ENCODE data around the gene C1QTNF7.

Gene C1QTNF7

DNA sequence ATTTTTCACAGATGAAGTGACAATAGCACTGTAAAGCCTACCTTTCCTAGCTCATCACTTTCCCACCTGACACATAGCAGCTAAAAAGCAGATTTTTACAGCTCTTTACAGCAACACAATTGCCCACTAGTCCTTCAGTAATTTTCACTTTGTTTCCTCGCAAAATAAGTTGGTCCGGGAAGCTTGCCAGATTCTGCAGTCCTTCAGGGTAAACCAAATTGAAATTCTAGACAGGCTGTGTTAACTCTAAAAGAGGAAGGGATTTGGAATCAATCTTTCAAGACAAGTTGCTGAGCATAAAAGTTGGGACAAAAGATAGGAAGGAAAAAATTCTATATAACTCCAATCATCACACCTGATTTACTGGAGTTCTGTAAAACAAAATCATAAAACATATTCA lies 8.7 kb downstream of the C1QTNF7 start:
- WGBS, result 92% methylated on average over 2 of the region's 2 CpGs
- Histone ChIP-seq H3K9me3 (ENCODE audit: insufficient read depth, low read depth, low read length) (no peaks in the 10 kb centered on the region), H3K27me3 (ENCODE audit: insufficient read depth, low read length) (no peaks in the 10 kb centered on the region), H3K9ac (ENCODE audit: low read depth, low read length) (no peak overlapping the region), H3K4me3 (ENCODE audit: low read length) (no peak overlapping the region), H3K4me1 (ENCODE audit: insufficient read depth, low read length) (no peaks in the 10 kb centered on the region), H3K36me3 (ENCODE audit: insufficient read depth, low read length) (no peaks in the 10 kb centered on the region), H3K27ac (ENCODE audit: low read depth, low read length) (no peak overlapping the region)

DNA sequence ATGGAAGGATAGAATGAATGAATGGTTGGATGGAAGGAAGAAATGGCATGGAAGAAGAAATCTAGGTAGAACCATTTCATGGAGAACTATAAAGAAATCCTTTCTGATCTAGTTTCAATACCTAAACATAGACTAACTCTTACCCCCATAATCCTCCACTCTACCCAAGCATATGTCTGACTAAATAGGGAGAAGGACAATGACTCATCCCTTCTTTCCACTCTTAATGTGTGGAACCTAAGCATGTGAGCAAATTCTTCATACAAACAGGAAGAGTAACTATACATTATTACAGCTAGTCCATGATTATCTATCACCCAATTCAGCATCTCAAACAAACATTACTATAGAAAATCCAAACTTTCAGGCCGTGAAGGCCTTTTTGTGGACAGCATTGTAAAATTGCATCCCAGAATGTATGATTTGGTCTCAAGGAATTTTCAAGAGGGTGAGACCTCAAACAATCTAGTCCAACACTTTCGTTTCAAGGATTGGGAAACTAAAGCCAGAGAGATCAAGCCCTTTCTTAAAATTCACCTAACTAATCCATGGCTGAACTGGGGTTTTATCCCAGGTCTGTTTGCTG lies 11.2 kb downstream of the C1QTNF7 start:
- H3K9me3 ChIP-seq (ENCODE audit: insufficient read depth, low read depth, low read length), result no peaks in the 10 kb centered on the region
- H3K9ac ChIP-seq (ENCODE audit: low read depth, low read length), result no peak overlapping the region
- H3K27me3 ChIP-seq (ENCODE audit: insufficient read depth, low read length), result no peaks in the 10 kb centered on the region
- no peak overlapping the region for H3K27ac ChIP-seq (ENCODE audit: low read depth, low read length)
- 72% methylated on average over 2 of the region's 2 CpGs for WGBS
- no peaks in the 10 kb centered on the region for H3K4me1 ChIP-seq (ENCODE audit: insufficient read depth, low read length)
- H3K36me3 ChIP-seq (ENCODE audit: insufficient read depth, low read length), result no peaks in the 10 kb centered on the region
- H3K4me3 ChIP-seq (ENCODE audit: low read length), result no peak overlapping the region

DNA sequence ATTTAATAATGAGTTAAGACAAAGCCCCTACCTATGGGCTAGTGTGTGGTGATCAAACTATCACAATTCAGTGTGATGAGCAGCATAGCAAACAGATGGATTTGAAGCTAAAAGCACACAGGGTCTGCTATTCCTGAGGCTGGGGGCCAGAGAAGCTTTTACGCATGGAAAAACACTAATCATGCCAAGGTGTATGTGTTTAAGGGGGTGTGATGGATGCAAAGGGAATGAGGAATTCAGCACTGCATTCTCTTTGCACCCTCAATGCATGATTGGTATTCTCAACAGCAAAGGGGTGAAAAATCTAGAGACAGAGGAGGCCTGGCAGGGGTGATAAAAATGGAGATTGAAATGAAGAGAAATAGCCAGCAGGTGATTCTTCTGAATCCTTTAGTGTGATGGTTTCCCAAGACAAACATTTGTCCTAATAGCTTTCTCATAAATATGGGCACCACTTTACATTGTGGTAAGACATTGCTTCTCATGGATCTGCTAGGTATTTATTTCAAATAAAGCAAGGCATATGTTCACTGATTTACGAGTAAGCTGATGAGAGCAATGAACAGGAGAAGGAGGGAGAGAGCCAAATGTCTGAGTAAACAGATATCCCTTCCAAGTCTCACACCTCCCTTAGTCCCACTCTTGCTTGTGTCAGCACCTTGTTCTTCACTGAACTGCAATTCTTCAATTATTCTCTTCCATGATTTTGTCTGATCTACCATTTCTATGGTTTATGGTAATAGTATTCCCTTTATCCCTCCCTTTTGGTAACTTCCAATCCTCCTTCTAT lies 15.7 kb downstream of the C1QTNF7 start:
- WGBS, result 89% methylated on average over 1 of the region's 2 CpGs
- H3K4me1 ChIP-seq (ENCODE audit: insufficient read depth, low read length), result no peaks in the 10 kb centered on the region
- H3K9ac ChIP-seq (ENCODE audit: low read depth, low read length), result no peak overlapping the region
- no peaks in the 10 kb centered on the region for H3K9me3 ChIP-seq (ENCODE audit: insufficient read depth, low read depth, low read length)
- no peaks in the 10 kb centered on the region for H3K36me3 ChIP-seq (ENCODE audit: insufficient read depth, low read length)
- H3K27ac ChIP-seq (ENCODE audit: low read depth, low read length), result no peak overlapping the region
- H3K4me3 ChIP-seq (ENCODE audit: low read length), result no peak overlapping the region
- no peaks in the 10 kb centered on the region for H3K27me3 ChIP-seq (ENCODE audit: insufficient read depth, low read length)

DNA sequence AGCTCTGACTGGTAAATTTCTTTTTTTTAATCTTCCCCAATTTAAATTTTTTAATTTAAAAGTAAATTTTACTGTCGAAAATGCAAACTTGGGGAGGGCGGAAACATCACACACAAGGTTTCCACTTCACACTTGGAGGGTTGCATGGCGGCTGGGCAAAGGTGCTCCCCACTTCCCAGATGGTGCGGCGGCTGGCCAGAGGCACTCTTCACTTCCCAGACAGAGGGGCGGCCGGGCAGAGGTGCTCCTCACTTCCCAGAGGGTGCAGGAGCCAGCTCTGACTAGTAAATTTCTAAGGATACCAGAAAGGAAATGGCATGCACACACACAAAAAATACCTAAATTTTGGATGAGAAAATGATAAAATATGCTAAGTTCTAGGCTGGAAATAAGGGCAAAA lies 16.4 kb downstream of the C1QTNF7 start:
- H3K36me3 ChIP-seq (ENCODE audit: insufficient read depth, low read length), result no peaks in the 10 kb centered on the region

DNA sequence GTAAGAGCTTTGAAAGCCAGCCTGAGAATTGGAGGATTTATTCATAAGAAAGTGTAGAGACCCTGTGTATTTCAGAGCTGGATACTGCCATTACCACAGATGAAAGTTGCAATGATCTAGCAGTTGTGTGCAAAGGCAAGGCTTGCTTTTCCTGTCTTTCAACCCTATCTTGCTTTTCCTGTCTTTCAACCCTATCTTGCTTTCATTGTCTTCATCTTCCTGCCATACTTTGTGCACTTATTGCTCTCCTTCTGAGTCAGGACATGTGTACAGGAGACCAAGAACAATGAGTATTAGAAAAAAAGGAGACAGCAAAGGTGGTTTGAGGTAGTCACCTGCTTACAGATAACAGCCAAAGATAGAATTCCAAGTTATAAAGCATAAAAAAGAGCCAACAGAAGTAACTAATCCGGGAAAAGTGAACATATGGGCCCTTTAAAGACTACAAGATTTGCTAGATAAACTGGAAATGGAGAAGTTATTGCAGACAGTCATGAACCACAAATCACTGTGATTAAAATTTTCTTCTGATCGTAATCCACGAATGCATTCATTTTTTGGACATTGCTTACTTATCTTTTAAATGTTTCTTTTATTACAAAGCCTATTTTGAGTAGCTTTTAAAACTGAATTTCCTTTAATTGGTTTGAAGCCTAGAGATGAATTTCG lies 17.2 kb downstream of the C1QTNF7 start:
- H3K4me3 ChIP-seq (ENCODE audit: low read length), result no peak overlapping the region
- H3K9me3 ChIP-seq (ENCODE audit: insufficient read depth, low read depth, low read length), result no peaks in the 10 kb centered on the region
- WGBS, result 93% methylated on average over 2 of the region's 4 CpGs
- H3K27me3 ChIP-seq (ENCODE audit: insufficient read depth, low read length), result no peaks in the 10 kb centered on the region
- H3K27ac ChIP-seq (ENCODE audit: low read depth, low read length), result no peak overlapping the region
- no peaks in the 10 kb centered on the region for H3K4me1 ChIP-seq (ENCODE audit: insufficient read depth, low read length)
- no peaks in the 10 kb centered on the region for H3K36me3 ChIP-seq (ENCODE audit: insufficient read depth, low read length)
- H3K9ac ChIP-seq (ENCODE audit: low read depth, low read length), result no peak overlapping the region

More for the DNA sequence above, 16.4 kb downstream of the C1QTNF7 start:
- Histone ChIP-seq H3K27ac (ENCODE audit: low read depth, low read length) (no peak overlapping the region), H3K9ac (ENCODE audit: low read depth, low read length) (no peak overlapping the region), H3K4me1 (ENCODE audit: insufficient read depth, low read length) (no peaks in the 10 kb centered on the region), H3K4me3 (ENCODE audit: low read length) (no peak overlapping the region), H3K27me3 (ENCODE audit: insufficient read depth, low read length) (no peaks in the 10 kb centered on the region), H3K9me3 (ENCODE audit: insufficient read depth, low read depth, low read length) (no peaks in the 10 kb centered on the region)
- 97% methylated on average over 7 of the region's 7 CpGs for WGBS

DNA sequence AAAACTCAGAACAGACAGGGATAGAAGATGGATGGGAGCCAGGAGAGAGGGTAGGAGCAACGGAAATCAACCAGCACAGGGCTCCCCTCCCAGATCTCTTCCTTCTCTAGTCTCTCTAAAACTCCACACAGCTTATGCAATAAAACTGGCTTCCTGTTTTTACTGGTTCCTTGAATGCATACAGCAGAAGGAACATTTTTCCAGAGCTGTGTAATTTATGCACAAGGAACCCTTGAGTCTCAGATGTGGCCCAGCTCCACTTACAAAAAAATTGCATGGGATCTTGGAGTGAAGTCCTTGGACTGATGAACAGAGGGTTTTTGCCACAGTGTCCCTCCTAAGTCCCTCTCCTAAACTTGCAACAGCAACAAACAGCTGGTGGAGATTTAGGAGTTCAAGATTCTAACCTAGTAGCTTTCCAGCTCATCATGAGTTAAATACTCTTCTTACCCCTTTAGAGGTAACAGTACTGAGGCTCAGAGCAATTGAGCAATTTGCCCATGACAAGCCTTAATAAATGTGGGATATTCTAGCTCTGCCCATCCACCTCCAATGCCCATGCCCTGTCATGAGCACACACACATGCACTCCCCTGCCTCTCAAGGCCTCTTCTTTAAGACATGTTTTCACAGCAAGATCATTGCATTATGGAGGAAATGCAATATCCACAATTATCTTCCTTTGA lies 23.5 kb downstream of the C1QTNF7 start:
- Histone ChIP-seq H3K27me3 (ENCODE audit: insufficient read depth, low read length) (no peaks in the 10 kb centered on the region), H3K9me3 (ENCODE audit: insufficient read depth, low read depth, low read length) (no peaks in the 10 kb centered on the region), H3K4me3 (ENCODE audit: low read length) (no peak overlapping the region), H3K27ac (ENCODE audit: low read depth, low read length) (no peak overlapping the region), H3K9ac (ENCODE audit: low read depth, low read length) (no peak overlapping the region), H3K4me1 (ENCODE audit: insufficient read depth, low read length) (no peaks in the 10 kb centered on the region; the same call in 1 of the 2 replicates), H3K36me3 (ENCODE audit: insufficient read depth, low read length) (no peaks in the 10 kb centered on the region)
- 100% methylated on average over 1 of the region's 1 CpG for WGBS

DNA sequence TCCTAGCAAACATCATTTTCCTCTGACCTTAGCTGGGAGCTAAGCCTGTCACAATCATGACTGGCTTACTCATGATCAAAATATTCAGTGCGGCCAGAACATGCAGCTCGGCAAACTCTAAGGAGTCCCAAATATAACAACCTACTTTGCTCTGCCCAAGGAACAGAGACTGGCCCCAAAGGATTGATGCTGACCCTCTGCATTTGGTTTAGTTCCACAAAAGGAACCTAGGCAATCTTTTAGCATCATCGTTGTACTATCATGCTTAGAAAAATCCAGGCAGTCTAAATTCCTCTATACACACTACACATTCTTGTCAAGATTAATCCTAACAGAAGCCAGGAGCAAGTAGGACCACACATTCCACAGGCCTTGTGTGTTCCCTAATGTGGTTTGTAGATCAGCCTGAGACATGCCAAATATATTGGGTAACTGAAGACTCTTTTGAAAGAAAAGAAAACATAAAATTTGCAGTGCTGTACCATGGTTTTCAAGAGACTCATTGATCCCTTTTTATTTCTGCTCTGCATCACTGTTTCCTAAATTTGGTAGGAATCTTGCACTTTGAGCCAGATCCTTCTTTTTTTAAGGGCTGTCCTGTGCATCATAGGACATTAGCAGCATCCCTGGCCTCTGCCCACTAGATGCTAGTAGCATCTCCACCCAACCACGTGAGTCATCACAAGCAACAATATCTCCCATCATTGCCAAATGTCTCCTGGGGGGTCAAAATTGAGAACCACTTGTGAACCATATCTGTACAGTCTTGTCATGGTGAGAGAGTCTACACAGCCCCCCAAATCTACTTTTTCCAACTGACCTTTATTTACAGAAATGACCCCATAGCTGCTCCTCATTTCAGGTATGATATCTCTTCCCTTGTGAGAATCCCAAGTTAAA lies 24.3 kb downstream of the C1QTNF7 start:
- H3K9me3 ChIP-seq (ENCODE audit: insufficient read depth, low read depth, low read length), result no peaks in the 10 kb centered on the region
- no peak overlapping the region for H3K27ac ChIP-seq (ENCODE audit: low read depth, low read length)
- H3K4me3 ChIP-seq (ENCODE audit: low read length), result no peak overlapping the region

DNA sequence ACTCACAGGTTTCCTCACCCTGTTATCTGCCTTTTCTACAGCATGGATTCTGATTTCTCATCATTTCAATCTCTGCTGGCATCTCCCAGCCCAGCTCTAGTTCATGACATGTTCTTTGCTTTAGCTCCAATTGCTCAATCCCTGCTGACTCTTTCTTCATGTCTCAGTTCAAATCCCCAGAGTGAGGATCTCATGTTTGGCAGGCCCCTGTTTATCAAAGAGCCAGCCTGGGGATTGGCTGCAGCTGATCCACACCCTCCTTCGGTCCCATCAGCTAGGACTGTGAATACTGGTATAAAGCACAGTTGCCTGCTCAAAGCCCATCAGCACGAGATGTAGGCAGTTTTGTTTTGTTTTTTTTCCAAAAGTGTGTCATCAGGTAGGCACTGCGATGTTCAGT lies 27.5 kb downstream of the C1QTNF7 start:
- Histone ChIP-seq H3K4me3 (ENCODE audit: low read length) (no peak overlapping the region), H3K27ac (ENCODE audit: low read depth, low read length) (no peak overlapping the region), H3K4me1 (ENCODE audit: insufficient read depth, low read length) (no peaks in the 10 kb centered on the region; the same call in 1 of the 2 replicates), H3K36me3 (ENCODE audit: insufficient read depth, low read length) (no peaks in the 10 kb centered on the region), H3K9ac (ENCODE audit: low read depth, low read length) (no peak overlapping the region), H3K27me3 (ENCODE audit: insufficient read depth, low read length) (no peaks in the 10 kb centered on the region), H3K9me3 (ENCODE audit: insufficient read depth, low read depth, low read length) (no peaks in the 10 kb centered on the region)
- 95% methylated on average over 3 of the region's 3 CpGs for WGBS

More for the DNA sequence above, 24.3 kb downstream of the C1QTNF7 start:
- Histone ChIP-seq H3K9ac (ENCODE audit: low read depth, low read length) (no peak overlapping the region), H3K4me1 (ENCODE audit: insufficient read depth, low read length) (no peaks in the 10 kb centered on the region; the same call in 1 of the 2 replicates), H3K27me3 (ENCODE audit: insufficient read depth, low read length) (no peaks in the 10 kb centered on the region), H3K36me3 (ENCODE audit: insufficient read depth, low read length) (no peaks in the 10 kb centered on the region)
- WGBS, result 92% methylated on average over 4 of the region's 4 CpGs

DNA sequence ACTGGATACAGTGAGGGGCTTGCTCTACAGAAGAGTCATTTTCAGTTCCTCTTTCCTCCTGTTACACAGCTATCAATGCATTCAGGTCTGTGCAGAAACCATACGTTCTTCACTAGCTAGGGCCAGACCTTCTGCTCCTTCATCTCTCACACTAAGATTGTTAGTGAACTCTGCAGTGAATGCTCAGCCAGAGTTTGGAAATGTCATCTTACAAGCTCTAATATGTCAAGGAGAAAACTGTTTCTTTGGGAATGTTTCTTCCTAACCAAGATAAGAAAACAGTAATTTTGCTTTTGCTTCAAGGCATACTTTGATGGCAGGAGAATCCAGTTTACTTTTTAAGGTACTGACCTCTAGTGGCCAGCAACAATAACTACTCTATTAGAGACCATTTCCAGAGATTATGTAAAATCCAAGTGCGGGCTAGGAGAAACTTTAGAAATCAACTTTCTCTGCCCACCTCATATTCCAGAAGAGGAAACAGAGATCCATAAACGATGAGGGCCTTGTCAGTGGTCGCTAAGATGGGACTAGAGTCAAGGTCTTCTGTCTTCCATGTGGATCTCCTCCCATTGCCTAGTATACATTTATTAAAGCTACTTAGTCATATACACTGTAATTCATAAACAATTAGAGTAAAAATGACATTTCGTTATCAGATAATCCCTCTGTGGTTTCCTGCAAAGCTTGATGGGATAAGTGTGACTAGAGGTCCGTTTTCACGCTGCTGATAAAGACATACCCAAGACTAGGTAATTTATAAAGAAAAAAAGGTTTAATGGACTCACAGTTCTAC lies 29.8 kb downstream of the C1QTNF7 start:
- no peak overlapping the region for H3K9ac ChIP-seq (ENCODE audit: low read depth, low read length)
- H3K36me3 ChIP-seq (ENCODE audit: insufficient read depth, low read length), result no peaks in the 10 kb centered on the region
- no peak overlapping the region for H3K27ac ChIP-seq (ENCODE audit: low read depth, low read length)
- 42% methylated on average over 6 of the region's 7 CpGs for WGBS
- H3K27me3 ChIP-seq (ENCODE audit: insufficient read depth, low read length), result no peaks in the 10 kb centered on the region
- H3K4me3 ChIP-seq (ENCODE audit: low read length), result no peak overlapping the region
- no peaks in the 10 kb centered on the region for H3K9me3 ChIP-seq (ENCODE audit: insufficient read depth, low read depth, low read length)
- H3K4me1 ChIP-seq (ENCODE audit: insufficient read depth, low read length), result no peaks in the 10 kb centered on the region

DNA sequence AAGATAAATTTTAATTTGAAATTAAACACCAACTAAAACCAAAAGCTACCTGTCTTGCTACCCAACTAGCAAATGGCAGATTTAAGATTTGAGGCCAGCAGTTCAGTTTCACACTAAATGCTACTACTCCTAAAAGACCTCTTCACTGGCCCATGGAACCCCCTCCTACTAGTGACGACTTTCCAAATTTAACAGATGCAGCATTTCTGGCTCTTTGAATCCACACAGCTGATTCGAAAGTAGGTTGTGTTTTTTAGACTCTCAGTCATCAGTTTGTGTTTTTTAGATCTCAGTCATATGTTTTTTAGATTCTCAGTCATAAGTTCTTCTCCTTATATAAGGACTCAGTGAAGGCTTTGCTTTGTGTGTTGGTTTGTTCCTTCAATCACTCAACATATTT lies 30.8 kb downstream of the C1QTNF7 start:
- Histone ChIP-seq H3K4me1 (ENCODE audit: insufficient read depth, low read length) (no peaks in the 10 kb centered on the region), H3K27ac (ENCODE audit: low read depth, low read length) (no peak overlapping the region), H3K9me3 (ENCODE audit: insufficient read depth, low read depth, low read length) (no peaks in the 10 kb centered on the region), H3K27me3 (ENCODE audit: insufficient read depth, low read length) (no peaks in the 10 kb centered on the region), H3K4me3 (ENCODE audit: low read length) (no peak overlapping the region), H3K36me3 (ENCODE audit: insufficient read depth, low read length) (no peaks in the 10 kb centered on the region), H3K9ac (ENCODE audit: low read depth, low read length) (no peak overlapping the region)
- 92% methylated on average over 2 of the region's 2 CpGs for WGBS

All from HUES64 (cell line).